KMS-11 (cell line): Measurements from ENCODE around the gene SH3BGRL3.

ENCODE experiments used
- H2AFZ ChIP-seq: fragments of 200-600 bp; sonication (generic); 2 replicates; pipeline ENCODE4 v1.6.1; 2016; ENCODE audit warnings: antibody characterized with exemption, mixed run types, low read depth
- H3K27ac ChIP-seq: fragments of 200-600 bp; sonication (generic); 2 replicates; pipeline ENCODE4 v1.6.1; 2016; ENCODE audit warnings: mild to moderate bottlenecking, mixed run types
- H3K27me3 ChIP-seq: fragments of 200-600 bp; sonication (generic); 2 replicates; pipeline ENCODE4 v1.6.1; 2017; ENCODE audit warnings: mild to moderate bottlenecking, low read depth, mixed run types, moderate library complexity; ENCODE audit not compliant: insufficient read depth
- H3K36me3 ChIP-seq: fragments of 200-600 bp; sonication (generic); 2 replicates; pipeline ENCODE4 v1.6.1; 2017; ENCODE audit warnings: mild to moderate bottlenecking, mixed run types; ENCODE audit not compliant: insufficient read depth
- H3K4me1 ChIP-seq: fragments of 200-600 bp; sonication (generic); 2 replicates; pipeline ENCODE4 v1.6.1; 2016; ENCODE audit warnings: mild to moderate bottlenecking, low read depth, mixed run types; ENCODE audit not compliant: poor library complexity, severe bottlenecking
- H3K4me2 ChIP-seq: fragments of 200-600 bp; sonication (generic); 2 replicates; pipeline ENCODE4 v1.7.0; 2016; ENCODE audit warnings: mild to moderate bottlenecking, mixed run types
- H3K4me3 ChIP-seq: fragments of 200-600 bp; sonication (generic); IDR thresholded peaks from 2 replicates; pipeline ENCODE4 v1.6.1; 2017; ENCODE audit warnings: low read depth, low read length, mixed read lengths; ENCODE audit not compliant: insufficient read depth
- H3K79me2 ChIP-seq: fragments of 200-600 bp; sonication (generic); 2 replicates; pipeline ENCODE4 v1.6.1; 2016; ENCODE audit warnings: low read depth, mixed run types; ENCODE audit not compliant: insufficient read depth
- H3K9ac ChIP-seq: fragments of 200-600 bp; sonication (generic); 2 replicates; pipeline ENCODE4 v1.6.1; 2016; ENCODE audit warnings: mild to moderate bottlenecking, mixed run types
- H4K20me1 ChIP-seq: fragments of 200-600 bp; sonication (generic); 2 replicates; pipeline ENCODE4 v1.6.1; 2016; ENCODE audit warnings: mild to moderate bottlenecking, mixed run types; ENCODE audit not compliant: insufficient read depth
- CTCF ChIP-seq: fragments of 200-600 bp; sonication (generic); conservative IDR thresholded peaks from 2 replicates; pipeline ENCODE4 v1.6.1; 2017; ENCODE audit warnings: low read depth, mild to moderate bottlenecking, antibody characterized with exemption, low read length, moderate library complexity, mixed read lengths

The SH3BGRL3 gene

GRCh38 chr1:26278303-26278702 lies 1.6 kb upstream of the SH3BGRL3 start:
- no peak for TF ChIP-seq CTCF
- Histone ChIP-seq H3K4me2 (no peak overlapping the region), H3K79me2 (no peaks in the 10 kb centered on the region; the same call in 1 of the 2 replicates), H3K36me3 (no peaks in the 10 kb centered on the region; the same call in 1 of the 2 replicates), H3K27ac (no peak overlapping the region), H4K20me1 (no peaks in the 10 kb centered on the region), H3K4me1 (peaks cover 47% of the 10 kb centered on the region), H3K4me3 (no peak overlapping the region), H3K9ac (no peak overlapping the region), H2AFZ (no peak overlapping the region), H3K27me3 (no peaks in the 10 kb centered on the region)

- no peak overlapping the region for H3K4me3 ChIP-seq
- H3K79me2 ChIP-seq = no peaks in the 10 kb centered on the region; the same call in 1 of the 2 replicates
- peak overlapping the region; percentile 87 for H3K4me2 ChIP-seq
- no peaks in the 10 kb centered on the region for H4K20me1 ChIP-seq
- H3K27ac ChIP-seq = peak overlapping the region; percentile 40; the same call in 1 of the 2 replicates
- H3K36me3 ChIP-seq = no peaks in the 10 kb centered on the region; the same call in 1 of the 2 replicates
- no peak for TF ChIP-seq CTCF
- peaks cover 47% of the 10 kb centered on the region for H3K4me1 ChIP-seq
- no peaks in the 10 kb centered on the region for H3K27me3 ChIP-seq
- H3K9ac ChIP-seq = peak overlapping the region; percentile 59; the same call in 1 of the 2 replicates
- H2AFZ ChIP-seq = no peak overlapping the region
Measured at GRCh38 chr1:26278724-26279455, 996 bp upstream of the SH3BGRL3 start.

GRCh38 chr1:26280333-26281042 lies 602 bp downstream of the SH3BGRL3 start:
- Histone ChIP-seq H3K79me2 (no peaks in the 10 kb centered on the region; the same call in 1 of the 2 replicates), H3K4me3 (peak overlapping the region; percentile 28), H3K9ac (peak overlapping the region; percentile 59), H4K20me1 (no peaks in the 10 kb centered on the region), H3K4me1 (peaks cover 35% of the 10 kb centered on the region), H3K27me3 (no peaks in the 10 kb centered on the region), H3K4me2 (peak overlapping the region; percentile 87; the same call in 1 of the 2 replicates), H2AFZ (peak overlapping the region; percentile 69), H3K27ac (peak overlapping the region; percentile 40), H3K36me3 (no peaks in the 10 kb centered on the region; the same call in 1 of the 2 replicates)
- no peak for TF ChIP-seq CTCF

- Histone ChIP-seq H3K4me2 (no peak overlapping the region), H3K27me3 (no peaks in the 10 kb centered on the region), H3K79me2 (no peaks in the 10 kb centered on the region; the same call in 1 of the 2 replicates), H3K9ac (no peak overlapping the region), H3K4me1 (peaks cover 27% of the 10 kb centered on the region), H3K27ac (no peak overlapping the region), H3K4me3 (no peak overlapping the region), H2AFZ (no peak overlapping the region), H3K36me3 (no peaks in the 10 kb centered on the region; the same call in 1 of the 2 replicates), H4K20me1 (no peaks in the 10 kb centered on the region)
- no peak for TF ChIP-seq CTCF
Measured at GRCh38 chr1:26281091-26281958, 1.4 kb downstream of the SH3BGRL3 start.
